H1 (cell line): ENCODE data around the gene SLC27A4. TPM values are rescaled to one million over a fixed set of nuclear protein-coding genes. Genes with fewer than 3 reads are reported as not detected.

Source experiments
- CTCF ChIA-PET: fragments of 300-600 bp; sonication (Branson Sonifier 250); formaldehyde crosslinking; loops from one replicate; lab custom pipeline; 2021; ENCODE audit not compliant: partially characterized antibody; lab: Charles Lee
- POLR2A ChIA-PET: fragments of 300-600 bp; sonication (Branson Sonifier 250); formaldehyde crosslinking; loops from one replicate; lab custom pipeline; 2021; ENCODE audit warnings: inconsistent platforms; ENCODE audit not compliant: partially characterized antibody; lab: Charles Lee
- DNase-seq, 2 experiments: peaks; one replicate each; pipeline versions ENCODE4 v3.0.0 to v3.0.0-alpha.2; 2010 to 2022; ENCODE audit warnings: low spot score in 2 of 2, low read depth in 1 of 2, mixed read lengths in 1 of 2
- FAIRE-seq: peaks from 2 replicates; lab custom pipeline; 2011; peaks lifted over from hg19 to GRCh38; lab: Jason Lieb, UNC
- H2AFZ ChIP-seq: 2 replicates; pipeline ENCODE4 v1.8.1; 2012; ENCODE audit warnings: low read length, inconsistent platforms
- H2AK5ac ChIP-seq: 2 replicates; pipeline ENCODE4 v1.6.1; 2013; ENCODE audit warnings: low read depth, low read length
- H2BK120ac ChIP-seq: replicated peaks from 2 replicates; pipeline ENCODE3; 2013; ENCODE audit warnings: low read depth, low read length, inconsistent platforms
- H2BK12ac ChIP-seq: 2 replicates; pipeline ENCODE4 v1.6.1; 2013; ENCODE audit warnings: low read depth, low read length
- H2BK15ac ChIP-seq: 2 replicates; pipeline ENCODE4 v1.6.1; 2013; ENCODE audit warnings: low read length
- H2BK20ac ChIP-seq: 2 replicates; pipeline ENCODE4 v1.6.1; 2013; ENCODE audit warnings: low read length
- H2BK5ac ChIP-seq: 2 replicates; pipeline ENCODE4 v1.6.1; 2013; ENCODE audit warnings: low read depth, low read length
- H3K14ac ChIP-seq: 2 replicates; pipeline ENCODE4 v1.6.1; 2013; ENCODE audit warnings: inconsistent platforms; ENCODE audit not compliant: insufficient read length
- H3K18ac ChIP-seq: 2 replicates; pipeline ENCODE4 v1.6.1; 2013; ENCODE audit warnings: low read length; ENCODE audit errors: extremely low read depth
- H3K23ac ChIP-seq: 2 replicates; pipeline ENCODE4 v1.6.1; 2013; ENCODE audit warnings: inconsistent platforms; ENCODE audit not compliant: insufficient read length
- H3K23me2 ChIP-seq: 2 replicates; pipeline ENCODE4 v1.6.1; 2013; ENCODE audit warnings: low read depth, low read length
- H3K27ac ChIP-seq: 2 replicates; pipeline ENCODE4 v1.6.1; 2011; ENCODE audit warnings: low read depth, low read length, inconsistent platforms
- H3K27me3 ChIP-seq, 4 experiments: replicated peaks in 1 of 4; 1 replicate in 1 of 4; 2 replicates in 3 of 4; pipeline versions ENCODE4 v1.6.1 to v1.8.1; 2011 to 2013; ENCODE audit warnings: low read length in 3 of 4, mild to moderate bottlenecking in 3 of 4, inconsistent platforms in 2 of 4, mixed read lengths in 2 of 4, moderate library complexity in 1 of 4; ENCODE audit not compliant: control insufficient read depth in 3 of 4, insufficient read depth in 3 of 4; ENCODE audit errors: extremely low read depth in 1 of 4
- H3K36me3 ChIP-seq, 4 experiments: 2 replicates each; pipeline versions ENCODE4 v1.6.1 to v1.8.1; 2011 to 2013; ENCODE audit warnings: mild to moderate bottlenecking in 4 of 4, low read length in 3 of 4, moderate library complexity in 2 of 4, control low read depth in 1 of 4, inconsistent platforms in 1 of 4; ENCODE audit not compliant: insufficient read depth in 4 of 4, control insufficient read depth in 2 of 4
- H3K4ac ChIP-seq: replicated peaks from 2 replicates; pipeline ENCODE3; 2013; ENCODE audit warnings: low read length, low read depth, mixed read lengths, inconsistent platforms; ENCODE audit not compliant: insufficient read length
- H3K4me1 ChIP-seq, 4 experiments: replicated peaks in 1 of 4; 1 replicate in 1 of 4; 2 replicates in 3 of 4; pipeline versions ENCODE4 v1.6.1 to v1.8.1; 2011 to 2013; ENCODE audit warnings: low read length in 3 of 4, inconsistent platforms in 2 of 4, mixed read lengths in 1 of 4; ENCODE audit not compliant: insufficient read depth in 4 of 4, control insufficient read depth in 3 of 4
- H3K4me2 ChIP-seq, 2 experiments: 2 replicates each; pipeline versions ENCODE4 v1.6.1 to v1.8.1; 2011 to 2013; ENCODE audit warnings: low read depth in 2 of 2, low read length in 2 of 2, control low read depth in 1 of 2, inconsistent platforms in 1 of 2, mild to moderate bottlenecking in 1 of 2; ENCODE audit not compliant: insufficient read depth in 1 of 2
- H3K4me3 ChIP-seq, 4 experiments: fragments of 200-600, 300-600 bp in 1 of 4; sonication (generic), shearing (Covaris generic), sonication (Bioruptor Twin) in 1 of 4; 2 replicates each; pipeline versions ENCODE4 v1.5.1 to v1.8.1; 2011 to 2016; ENCODE audit warnings: low read length in 4 of 4, low read depth in 3 of 4, control low read depth in 2 of 4, inconsistent platforms in 2 of 4, mild to moderate bottlenecking in 2 of 4, mixed read lengths in 1 of 4, moderate library complexity in 1 of 4; ENCODE audit not compliant: insufficient read depth in 2 of 4; ENCODE audit errors: extremely low read depth in 1 of 4
- H3K56ac ChIP-seq: replicated peaks from 2 replicates; pipeline ENCODE3; 2013; ENCODE audit warnings: low read depth, mild to moderate bottlenecking, mixed read lengths, low read length, inconsistent platforms; ENCODE audit not compliant: insufficient read length
- H3K79me1 ChIP-seq: 2 replicates; pipeline ENCODE4 v1.6.1; 2013; ENCODE audit warnings: low read depth, low read length, control low read depth
- H3K79me2 ChIP-seq, 2 experiments: 2 replicates each; pipeline versions ENCODE4 v1.6.1 to v1.8.1; 2012 to 2013; ENCODE audit warnings: low read length in 2 of 2, mild to moderate bottlenecking in 2 of 2, inconsistent platforms in 1 of 2; ENCODE audit not compliant: insufficient read depth in 2 of 2, control insufficient read depth in 1 of 2
- H3K9ac ChIP-seq, 4 experiments: replicated peaks in 1 of 4; 1 replicate in 1 of 4; 2 replicates in 3 of 4; pipeline versions ENCODE4 v1.6.1 to v1.8.1; 2011 to 2013; ENCODE audit warnings: low read depth in 3 of 4, low read length in 3 of 4, control low read depth in 2 of 4, mild to moderate bottlenecking in 2 of 4, moderate library complexity in 2 of 4, inconsistent platforms in 1 of 4; ENCODE audit errors: extremely low read depth in 1 of 4
- H3K9me3 ChIP-seq, 2 experiments: 2 replicates each; pipeline versions ENCODE4 v1.6.1 to v1.8.1; 2012 to 2013; ENCODE audit warnings: mild to moderate bottlenecking in 2 of 2, moderate library complexity in 2 of 2, control low read depth in 1 of 2, inconsistent platforms in 1 of 2, low read depth in 1 of 2, low read length in 1 of 2, mixed read lengths in 1 of 2; ENCODE audit not compliant: insufficient read depth in 2 of 2
- H4K20me1 ChIP-seq, 2 experiments: replicated peaks in 1 of 2; 2 replicates each; pipeline versions ENCODE3 to v1.8.1; 2011 to 2013; ENCODE audit warnings: inconsistent platforms in 2 of 2, low read length in 2 of 2, mild to moderate bottlenecking in 1 of 2; ENCODE audit not compliant: insufficient read depth in 2 of 2, control insufficient read depth in 1 of 2
- H4K5ac ChIP-seq: 2 replicates; pipeline ENCODE4 v1.6.1; 2013; ENCODE audit warnings: low read length, low read depth, mixed read lengths, inconsistent platforms; ENCODE audit not compliant: insufficient read length
- H4K8ac ChIP-seq: 2 replicates; pipeline ENCODE4 v1.8.0; 2013; ENCODE audit warnings: mild to moderate bottlenecking, moderate library complexity, low read length, inconsistent platforms; ENCODE audit not compliant: insufficient read depth; ENCODE audit errors: extremely low read depth
- H4K91ac ChIP-seq: replicated peaks from 2 replicates; pipeline ENCODE3; 2013; ENCODE audit warnings: low read length, mixed read lengths, inconsistent platforms; ENCODE audit not compliant: insufficient read length
- ASH2L ChIP-seq: fragments of 200-600, 300-600 bp; sonication (generic); IDR thresholded peaks from one replicate; pipeline ENCODE4 v1.7.1; 2017; ENCODE audit warnings: low read length
- ATF3 ChIP-seq: IDR thresholded peaks from 2 replicates; pipeline ENCODE4 v1.6.1; 2011; ENCODE audit warnings: low read depth, mild to moderate bottlenecking, low read length; ENCODE audit not compliant: insufficient read depth
- NANOG ChIP-seq: IDR thresholded peaks from 2 replicates; pipeline ENCODE4 v1.6.1; 2011; ENCODE audit warnings: low read length, low read depth, mild to moderate bottlenecking, inconsistent platforms; ENCODE audit not compliant: insufficient read depth, poor library complexity, severe bottlenecking
- RBBP5 ChIP-seq: IDR thresholded peaks from 2 replicates; pipeline ENCODE4 v1.7.1; 2012; ENCODE audit warnings: low read depth, mild to moderate bottlenecking, inconsistent platforms, low read length, moderate library complexity, borderline replicate concordance
- SRF ChIP-seq: IDR thresholded peaks from 2 replicates; pipeline ENCODE4 v1.6.1; 2011; ENCODE audit warnings: mild to moderate bottlenecking, low read depth, low read length, moderate library complexity
- TAF7 ChIP-seq: optimal IDR thresholded peaks from 2 replicates; pipeline ENCODE3; 2011; ENCODE audit warnings: low read depth, mild to moderate bottlenecking, inconsistent platforms, low read length, moderate library complexity, borderline replicate concordance
- TBP ChIP-seq: IDR thresholded peaks from 2 replicates; pipeline ENCODE4 v1.6.1; 2011; ENCODE audit warnings: low read depth, low read length, improper control_type of control experiment
- TEAD4 ChIP-seq: IDR thresholded peaks from 2 replicates; pipeline ENCODE4 v1.6.1; 2012; ENCODE audit warnings: low read depth, low read length, inconsistent platforms, mixed read lengths
- WGBS, 2 experiments: shearing (Covaris generic) in 1 of 2; methylation state at CpG; one replicate each; pipeline versions ENCODE4 v1.1.6 to v1.1.7; 2013 to 2015; ENCODE audit warnings: low lambda C conversion rate in 2 of 2, mixed read lengths in 2 of 2, inconsistent platforms in 1 of 2, low coverage in 1 of 2, missing lambda C conversion rate in 1 of 2; ENCODE audit not compliant: insufficient replicate concordance in 2 of 2, insufficient coverage in 1 of 2, insufficient read length in 1 of 2; ENCODE audit errors: extremely low coverage in 1 of 2, missing lambda C conversion rate in 1 of 2; 5-methylcytosine and 5-hydroxymethylcytosine counted together
- polyA plus RNA-seq, 7 experiments: library from polyadenylated mRNA; depleted of rRNA in 3 of 7; stranded (reverse) in 5 of 7; unstranded in 2 of 7; fragments of >200 nt in 5 of 7; fragments of 200-250 nt in 2 of 7; gene quantifications; 1 replicate in 5 of 7; 2 replicates in 1 of 7; 4 replicates in 1 of 7; pipeline versions ENCODE4 v1.2.1 to v1.2.3, GENCODE V29; 2011 to 2013; ENCODE audit warnings: missing spikeins in 2 of 7, mixed read lengths in 2 of 7
- total RNA-seq: library from RNA; stranded (reverse); fragmentation: NEBNext Ultra II Directional; extraction: Animal tissue kit (Norgen Biotek cat#: 25700); gene quantifications from 2 replicates; pipeline ENCODE4 v1.2.1, GENCODE V29; 2021

Gene SLC27A4
- total and polyA plus RNA-seq, 2 of the 8 experiments (the other 6 are each of a cell fraction or from before 2014, with no cell fraction given): 14.9 to 20.5 TPM

GRCh38 chr9:128393145-128393775 lies 52.9 kb downstream of the SLC27A4 start:
- TF ChIP-seq NANOG (peak; percentile 89), ATF3 (no peak), SRF (no peak), TBP (peak; percentile 39; the same call in 1 of the 2 replicates), TAF7 (no peak), ASH2L (peak; percentile 0), RBBP5 (no peak), TEAD4 (peak; percentile 75)
- TF ChIP-seq, all 59 proteins: peak for 4
- Histone ChIP-seq H2BK12ac (no peak overlapping the region), H3K4me2 (peak overlapping the region; percentile 76 to 85), H3K79me2 (no peaks in the 10 kb centered on the region), H3K27me3 (peaks cover 87 to 100% (median 98%) of the 10 kb centered on the region in 4 experiments), H3K4ac (no peak overlapping the region), H3K4me3 (peak overlapping the region; percentile 8 to 54 (median 40); a peak in 5 of 8 replicates), H2BK120ac (no peak overlapping the region), H3K79me1 (no peaks in the 10 kb centered on the region), H3K27ac (no peak overlapping the region), H2AFZ (no peak overlapping the region), H3K9me3 (no peaks in the 10 kb centered on the region), H4K20me1 (peaks cover 26 to 51% of the 10 kb centered on the region in 2 experiments), H4K5ac (no peak overlapping the region), H3K23me2 (peaks cover 5% of the 10 kb centered on the region), H2BK20ac (no peak overlapping the region), H2AK5ac (no peak overlapping the region), H3K56ac (no peak overlapping the region), H2BK5ac (no peak overlapping the region), H3K4me1 (peaks cover 9 to 51% (median 43%) of the 10 kb centered on the region in 4 experiments), H4K8ac (no peak overlapping the region), H3K23ac (no peak overlapping the region), H2BK15ac (no peak overlapping the region), H3K14ac (no peak overlapping the region), H4K91ac (no peak overlapping the region), H3K18ac (no peak overlapping the region), H3K9ac (no peak overlapping the region), H3K36me3 (peaks cover 0 to 13% (median 8%) of the 10 kb centered on the region in 4 experiments; a peak in 6 of 8 replicates)
- WGBS, 2 experiments: 7% methylated on average over 13 of the region's 56 CpGs; no CpG with 5 or more reads in 1 of the 2 experiments
- POLR2A ChIA-PET: interaction anchor here (1.2 to 13.1 kb wide), 9 partner anchors 9 to 178 kb away, joined by 3 to 92 read pairs (median 6); partner anchors contain the start of gene URM1
- DNase-seq (peak in 1 of 2 experiments; percentile 79), FAIRE-seq (no peak)
- CTCF ChIA-PET: interaction anchor here (0.9 to 21.9 kb wide), 8 partner anchors 9 to 52 kb away, joined by 3 to 323 read pairs (median 6); partner anchors contain the start of genes CERCAM and URM1
